HG03108 (cell line): ENCODE measurements around the gene ZFTA.

Experiments used
- ATAC-seq: cut with Tn5 transposase; IDR thresholded peaks from one replicate; pipeline ENCODE4 v1.9.1; 2021; ENCODE audit warnings: moderate library complexity; ENCODE audit not compliant: unreplicated experiment

The ZFTA gene

GRCh38 chr11:63756919-63757761 is 11.4 kb downstream of the ZFTA start:
- no peak for ATAC-seq

- no peak for ATAC-seq
Observed at GRCh38 chr11:63749624-63750023, 19.0 kb downstream of the ZFTA start.

- no peak for ATAC-seq
Observed at GRCh38 chr11:63747011-63747410, 21.6 kb downstream of the ZFTA start.

GRCh38 chr11:63745304-63746170 is 23.0 kb downstream of the ZFTA start:
- ATAC-seq = no peak

GRCh38 chr11:63738720-63739360 is 29.7 kb downstream of the ZFTA start:
- no peak for ATAC-seq

- ATAC-seq = no peak
Observed at GRCh38 chr11:63737718-63738117, 30.9 kb downstream of the ZFTA start.

GRCh38 chr11:63736864-63737263 is 31.7 kb downstream of the ZFTA start:
- no peak for ATAC-seq

- no peak for ATAC-seq
Observed at GRCh38 chr11:63729326-63729725, 39.2 kb downstream of the ZFTA start.

- ATAC-seq = no peak
Observed at GRCh38 chr11:63720611-63721010, 48.0 kb downstream of the ZFTA start.

- no peak for ATAC-seq
Observed at GRCh38 chr11:63719987-63720386, 48.6 kb downstream of the ZFTA start.

GRCh38 chr11:63719001-63719400 is 49.6 kb downstream of the ZFTA start:
- no peak for ATAC-seq
